GM12878 (cell line): Measurements from ENCODE around the gene B9D1. TPM values are rescaled to one million over a fixed set of nuclear protein-coding genes. Genes with fewer than 3 reads are reported as not detected.
"Not testable (repeated sequence)": the region's sequence is repeated elsewhere in the genome, so short reads cannot be mapped to it uniquely, and the experiment has no call there.

ENCODE experiments used
- ATAC-seq: fragments of 200-7000 bp; cut with Tn5 transposase; 3 replicates; pipeline ENCODE4 v1.9.1; 2020; ENCODE audit warnings: mild to moderate bottlenecking, moderate library complexity
- BruUV-seq: library from RNA; stranded (reverse); fragments of 400-500 nt; replicated peaks from 2 replicates; lab custom pipeline; 2021; lab: Mats Ljungman, UMichigan
- CTCF ChIA-PET: fragments of 300-600 bp; sonication (Branson Sonifier 250); formaldehyde crosslinking; extraction: SDS; loops from one replicate; lab custom pipeline; 2021; ENCODE audit warnings: inconsistent platforms; lab: Yijun Ruan, JAX
- POLR2A ChIA-PET: fragments of 350-600 bp; formaldehyde crosslinking; extraction: SDS; loops from one replicate; lab custom pipeline; 2021; ENCODE audit warnings: inconsistent platforms; lab: Charles Lee
- RAD21 ChIA-PET: fragments of 300-600 bp; sonication (Branson Sonifier 250); formaldehyde crosslinking; loops from one replicate; lab custom pipeline; 2023; ENCODE audit warnings: antibody characterized with exemption; ENCODE audit not compliant: unreplicated experiment; lab: Charles Lee
- SMC1A ChIA-PET: fragments of 300-600 bp; sonication (Branson Sonifier 250); formaldehyde crosslinking; loops from one replicate; lab custom pipeline; 2023; ENCODE audit not compliant: unreplicated experiment, uncharacterized antibody; lab: Charles Lee
- DNase-seq: peaks from one replicate; pipeline ENCODE4 v3.0.0-alpha.2; 2011; ENCODE audit warnings: low read depth, low spot score
- FAIRE-seq: peaks from 3 replicates; lab custom pipeline; 2011; peaks lifted over from hg19 to GRCh38; lab: Jason Lieb, UNC
- H2AFZ ChIP-seq: 2 replicates; pipeline ENCODE4 v1.6.0; 2011; ENCODE audit warnings: low read depth, low read length, control low read depth; ENCODE audit not compliant: control insufficient read depth
- H3K27ac ChIP-seq: 2 replicates; pipeline ENCODE4 v1.5.1; 2011; ENCODE audit warnings: control low read depth; ENCODE audit not compliant: control insufficient read depth, insufficient read depth
- H3K27me3 ChIP-seq, 2 experiments: replicated peaks in 1 of 2; 2 replicates each; pipeline versions ENCODE4 v1.6.0 to v1.6.1; 2011; ENCODE audit warnings: low read length in 1 of 2; ENCODE audit not compliant: control insufficient read depth in 2 of 2, insufficient read depth in 2 of 2
- H3K36me3 ChIP-seq, 2 experiments: 2 replicates each; pipeline ENCODE4 v1.5.1; 2011; ENCODE audit warnings: low read length in 1 of 2; ENCODE audit not compliant: control insufficient read depth in 2 of 2, insufficient read depth in 2 of 2
- H3K4me1 ChIP-seq: 2 replicates; pipeline ENCODE4 v1.6.1; 2011; ENCODE audit warnings: mild to moderate bottlenecking, low read length, moderate library complexity, mixed read lengths; ENCODE audit not compliant: control insufficient read depth, insufficient read depth
- H3K4me2 ChIP-seq: 2 replicates; pipeline ENCODE4 v1.6.0; 2011; ENCODE audit warnings: control low read depth; ENCODE audit not compliant: control insufficient read depth, insufficient read depth
- H3K4me3 ChIP-seq: fragments of 200-600 bp; sonication (generic); 2 replicates; pipeline ENCODE4 v1.5.1; 2016
- H3K79me2 ChIP-seq: 2 replicates; pipeline ENCODE4 v1.6.0; 2011; ENCODE audit warnings: low read length; ENCODE audit not compliant: control insufficient read depth, insufficient read depth
- H3K9ac ChIP-seq: 2 replicates; pipeline ENCODE4 v1.8.0; 2011; ENCODE audit warnings: low read length, control low read depth, mixed read lengths; ENCODE audit not compliant: control insufficient read depth, insufficient read depth
- H3K9me3 ChIP-seq: replicated peaks from 3 replicates; pipeline ENCODE4 v1.5.1; 2011; ENCODE audit warnings: mild to moderate bottlenecking, low read length; ENCODE audit not compliant: control insufficient read depth, insufficient read depth
- H4K20me1 ChIP-seq: 2 replicates; pipeline ENCODE4 v1.6.0; 2011; ENCODE audit not compliant: control insufficient read depth, insufficient read depth
- BMI1 ChIP-seq: fragments of 450-650 bp; IDR thresholded peaks from 2 replicates; pipeline ENCODE4 v1.6.1; 2016; ENCODE audit warnings: mild to moderate bottlenecking, moderate library complexity, borderline replicate concordance
- CBX5 ChIP-seq: sonication (generic); IDR thresholded peaks from 2 replicates; pipeline ENCODE4 v1.6.1; 2016; ENCODE audit warnings: low read depth, moderate library complexity, mild to moderate bottlenecking, inconsistent platforms
- GABPA ChIP-seq: IDR thresholded peaks from 2 replicates; pipeline ENCODE4 v1.6.1; 2014; ENCODE audit warnings: antibody characterized with exemption, low read depth, mild to moderate bottlenecking, inconsistent platforms
- HDGF ChIP-seq: fragments of 450-650 bp; IDR thresholded peaks from 2 replicates; pipeline ENCODE4 v1.6.1; 2016; ENCODE audit warnings: antibody characterized with exemption
- MEF2A ChIP-seq: IDR thresholded peaks from 2 replicates; pipeline ENCODE4 v1.6.1; 2011; ENCODE audit warnings: low read depth, mild to moderate bottlenecking, low read length, moderate library complexity; ENCODE audit not compliant: insufficient read depth
- PBX3 ChIP-seq: IDR thresholded peaks from 2 replicates; pipeline ENCODE4 v1.6.1; 2011; ENCODE audit warnings: mild to moderate bottlenecking, low read depth, low read length, moderate library complexity; ENCODE audit not compliant: insufficient replicate concordance
- POLR2A ChIP-seq: IDR thresholded peaks from 2 replicates; pipeline ENCODE4 v1.6.1; 2011; ENCODE audit warnings: low read depth, mild to moderate bottlenecking, low read length
- WGBS: methylation state at CpG from one replicate; pipeline ENCODE4 v1.1.6; 2016; ENCODE audit warnings: low lambda C conversion rate; ENCODE audit not compliant: insufficient replicate concordance, insufficient coverage; ENCODE audit errors: missing lambda C conversion rate; 5-methylcytosine and 5-hydroxymethylcytosine counted together
- in situ Hi-C: fragments of 300-500 bp; cut with MboI; formaldehyde crosslinking; loops from 9 replicates; pipeline ENCODE4 v1.14.3; 2018; ENCODE audit warnings: mixed read lengths
- intact Hi-C: fragments of 100-400 bp; cut with micrococcal nuclease; formaldehyde crosslinking; loops from one replicate; pipeline ENCODE4 v1.14.2; 2022; ENCODE audit not compliant: unreplicated experiment
- polyA plus RNA-seq, 11 experiments: library from polyadenylated mRNA; depleted of rRNA in 4 of 11; unstranded in 6 of 11; stranded (reverse) in 5 of 11; fragments of >200 nt; fragmentation: Nextera tagmentation in 4 of 11; fragmentation: Illumina TruSeq in 1 of 11; extraction: Ambion mirVana in 4 of 11; extraction: Trizol in 1 of 11; gene quantifications; 1 replicate in 1 of 11; 2 replicates in 10 of 11; pipeline versions ENCODE4 v1.2.1 to v1.2.3, GENCODE V29; 2011 to 2016; ENCODE audit warnings: inconsistent platforms in 2 of 11, missing spikeins in 2 of 11, low read depth in 1 of 11
- total RNA-seq, 4 experiments: library from RNA; depleted of rRNA in 3 of 4; stranded (reverse); fragments of >200 nt in 3 of 4; fragmentation: Illumina TruSeq in 1 of 4; extraction: Trizol in 1 of 4; gene quantifications; 2 replicates each; pipeline versions ENCODE4 v1.2.1 to v1.2.3, GENCODE V29; 2013 to 2021

B9D1 gene
- total and polyA plus RNA-seq, 10 of the 15 experiments (the other 5 are each of a cell fraction or from before 2014, with no cell fraction given), result 5.9 to 18.3 (median 9.8) TPM

- no peak for FAIRE-seq
- intact Hi-C loops, result no loop called here
Observed at GRCh38 chr17:19354748-19355147, 7.8 kb downstream of the B9D1 start.

GRCh38 chr17:19353401-19353800, 9.1 kb downstream of the B9D1 start:
- ATAC-seq, FAIRE-seq, intact Hi-C loops, H3K79me2 ChIP-seq, POLR2A ChIA-PET, H3K9ac ChIP-seq, DNase-seq, H3K27ac ChIP-seq, H3K36me3 ChIP-seq, BruUV-seq, in situ Hi-C loops, H3K4me1 ChIP-seq, H4K20me1 ChIP-seq, H3K27me3 ChIP-seq, H3K4me3 ChIP-seq, H3K9me3 ChIP-seq, H2AFZ ChIP-seq, H3K4me2 ChIP-seq: not testable (repeated sequence)
- CTCF ChIA-PET, result interaction anchor here (1.5 to 2.2 kb wide), 3 partner anchors 10 to 47 kb away, joined by 4 to 10 read pairs (median 5); partner anchors contain the start of gene B9D1
- WGBS, result 56% methylated on average over 11 of the region's 11 CpGs
- RAD21 ChIA-PET, result interaction anchor here (1.5 kb wide), 1 partner anchor 9 kb away, joined by 5 read pairs; the partner anchor contains the start of gene B9D1
- SMC1A ChIA-PET, result interaction anchor here (1.5 to 1.7 kb wide), 3 partner anchors 9 to 14 kb away, joined by 4 to 6 read pairs (median 4); partner anchors contain the start of gene B9D1

More at GRCh38 chr17:19354748-19355147, 7.8 kb downstream of the B9D1 start:
- Histone ChIP-seq H3K27me3 (no peaks in the 10 kb centered on the region; a peak in 1 of 4 replicates), H3K4me1 (no peaks in the 10 kb centered on the region), H3K4me3 (no peak overlapping the region), H3K4me2 (no peak overlapping the region), H3K79me2 (no peaks in the 10 kb centered on the region), H3K9me3 (no peaks in the 10 kb centered on the region), H2AFZ (no peak overlapping the region), H3K27ac (no peak overlapping the region), H3K36me3 (no peaks in the 10 kb centered on the region), H4K20me1 (no peaks in the 10 kb centered on the region), H3K9ac (no peak overlapping the region)
- 71% methylated on average over 6 of the region's 6 CpGs for WGBS
- TF ChIP-seq BMI1 (no peak), GABPA (no peak), CBX5 (no peak), HDGF (no peak), PBX3 (no peak), MEF2A (no peak), POLR2A (no peak)
- no peak for DNase-seq
- CTCF ChIA-PET, result interaction anchor here (1.5 to 2.2 kb wide), 3 partner anchors 8 to 48 kb away, joined by 4 to 10 read pairs (median 5); partner anchors contain the start of gene B9D1
- POLR2A ChIA-PET, result interaction anchor here (0.6 kb wide), 1 partner anchor 305 kb away, joined by 3 read pairs; no protein-coding TSS in a partner anchor
- SMC1A ChIA-PET, result interaction anchor here (1.5 kb wide), 1 partner anchor 11 kb away, joined by 4 read pairs; no protein-coding TSS in a partner anchor
- RAD21 ChIA-PET, result interaction anchor here (1.5 kb wide), 1 partner anchor 8 kb away, joined by 5 read pairs; the partner anchor contains the start of gene B9D1
- no TSS peak for BruUV-seq
- no peak for ATAC-seq
- in situ Hi-C loops, result no loop called here
